NCI-H1417 (cell line): ENCODE data around the gene TMEM88.
"Not testable (repeated sequence)": the region's sequence is repeated elsewhere in the genome, so short reads cannot be mapped to it uniquely, and the experiment has no call there.

ENCODE experiments used
- DNase-seq, 3 experiments: peaks; one replicate each; lab custom pipeline; 2025; lab: John Stamatoyannopoulos, UW

The TMEM88 gene

GRCh38 chr17:7854851-7855659 is at the start of gene TMEM88:
TSS of gene TMEM88 (plus strand) at chr17:7855066. CDS start at chr17:7855075, 9 bp downstream.
- no peak for DNase-seq

- DNase-seq, result no peak
Measured at GRCh38 chr17:7806587-7806986, 48.3 kb upstream of the TMEM88 start.

- no peak for DNase-seq
Measured at GRCh38 chr17:7807206-7807605, 47.7 kb upstream of the TMEM88 start.

GRCh38 chr17:7809086-7809790 is 45.6 kb upstream of the TMEM88 start:
- DNase-seq, result no peak

- not testable (repeated sequence) for DNase-seq
Measured at GRCh38 chr17:7809791-7810343, 45.0 kb upstream of the TMEM88 start.

GRCh38 chr17:7811251-7811650 is 43.6 kb upstream of the TMEM88 start:
- no peak for DNase-seq

- DNase-seq, result no peak
Measured at GRCh38 chr17:7814969-7815368, 39.9 kb upstream of the TMEM88 start.

- no peak for DNase-seq
Measured at GRCh38 chr17:7816926-7817642, 37.8 kb upstream of the TMEM88 start.

GRCh38 chr17:7817643-7817964 is 37.3 kb upstream of the TMEM88 start:
- no peak for DNase-seq

- no peak for DNase-seq
Measured at GRCh38 chr17:7818026-7818425, 36.8 kb upstream of the TMEM88 start.

GRCh38 chr17:7818746-7819645 is 35.9 kb upstream of the TMEM88 start:
- no peak for DNase-seq

GRCh38 chr17:7820231-7820630 is 34.6 kb upstream of the TMEM88 start:
- DNase-seq, result no peak

- DNase-seq, result no peak
Measured at GRCh38 chr17:7822126-7822525, 32.7 kb upstream of the TMEM88 start.

- peak in 1 of 3 experiments; percentile 3 for DNase-seq
Measured at GRCh38 chr17:7823581-7824001, 31.3 kb upstream of the TMEM88 start.

- DNase-seq, result no peak
Measured at GRCh38 chr17:7824021-7824924, 30.6 kb upstream of the TMEM88 start.

- peak in 2 of 3 experiments; percentile 1 to 8 for DNase-seq
Measured at GRCh38 chr17:7825206-7825990, 29.5 kb upstream of the TMEM88 start.

GRCh38 chr17:7830616-7831015 is 24.2 kb upstream of the TMEM88 start:
- DNase-seq, result no peak

- no peak for DNase-seq
Measured at GRCh38 chr17:7831233-7831632, 23.6 kb upstream of the TMEM88 start.

GRCh38 chr17:7832431-7832830 is 22.4 kb upstream of the TMEM88 start:
- no peak for DNase-seq
